H1 (cell line): ENCODE results near the gene CRBN. TPM values are rescaled to one million over a fixed set of nuclear protein-coding genes. Genes with fewer than 3 reads are reported as not detected.

ENCODE experiments used
- CTCF ChIA-PET: fragments of 300-600 bp; sonication (Branson Sonifier 250); formaldehyde crosslinking; loops from one replicate; lab custom pipeline; 2021; ENCODE audit not compliant: partially characterized antibody; lab: Charles Lee
- POLR2A ChIA-PET: fragments of 300-600 bp; sonication (Branson Sonifier 250); formaldehyde crosslinking; loops from one replicate; lab custom pipeline; 2021; ENCODE audit warnings: inconsistent platforms; ENCODE audit not compliant: partially characterized antibody; lab: Charles Lee
- DNase-seq, 2 experiments: peaks; one replicate each; pipeline versions ENCODE4 v3.0.0 to v3.0.0-alpha.2; 2010 to 2022; ENCODE audit warnings: low spot score in 2 of 2, low read depth in 1 of 2, mixed read lengths in 1 of 2
- FAIRE-seq: peaks from 2 replicates; lab custom pipeline; 2011; peaks lifted over from hg19 to GRCh38; lab: Jason Lieb, UNC
- H2AFZ ChIP-seq: 2 replicates; pipeline ENCODE4 v1.8.1; 2012; ENCODE audit warnings: low read length, inconsistent platforms
- H2AK5ac ChIP-seq: 2 replicates; pipeline ENCODE4 v1.6.1; 2013; ENCODE audit warnings: low read depth, low read length
- H2BK120ac ChIP-seq: replicated peaks from 2 replicates; pipeline ENCODE3; 2013; ENCODE audit warnings: low read depth, low read length, inconsistent platforms
- H2BK12ac ChIP-seq: 2 replicates; pipeline ENCODE4 v1.6.1; 2013; ENCODE audit warnings: low read depth, low read length
- H2BK15ac ChIP-seq: 2 replicates; pipeline ENCODE4 v1.6.1; 2013; ENCODE audit warnings: low read length
- H2BK20ac ChIP-seq: 2 replicates; pipeline ENCODE4 v1.6.1; 2013; ENCODE audit warnings: low read length
- H2BK5ac ChIP-seq: 2 replicates; pipeline ENCODE4 v1.6.1; 2013; ENCODE audit warnings: low read depth, low read length
- H3K14ac ChIP-seq: 2 replicates; pipeline ENCODE4 v1.6.1; 2013; ENCODE audit warnings: inconsistent platforms; ENCODE audit not compliant: insufficient read length
- H3K18ac ChIP-seq: 2 replicates; pipeline ENCODE4 v1.6.1; 2013; ENCODE audit warnings: low read length; ENCODE audit errors: extremely low read depth
- H3K23ac ChIP-seq: 2 replicates; pipeline ENCODE4 v1.6.1; 2013; ENCODE audit warnings: inconsistent platforms; ENCODE audit not compliant: insufficient read length
- H3K23me2 ChIP-seq: 2 replicates; pipeline ENCODE4 v1.6.1; 2013; ENCODE audit warnings: low read depth, low read length
- H3K27ac ChIP-seq: 2 replicates; pipeline ENCODE4 v1.6.1; 2011; ENCODE audit warnings: low read depth, low read length, inconsistent platforms
- H3K27me3 ChIP-seq, 4 experiments: replicated peaks in 1 of 4; 1 replicate in 1 of 4; 2 replicates in 3 of 4; pipeline versions ENCODE4 v1.6.1 to v1.8.1; 2011 to 2013; ENCODE audit warnings: low read length in 3 of 4, mild to moderate bottlenecking in 3 of 4, inconsistent platforms in 2 of 4, mixed read lengths in 2 of 4, moderate library complexity in 1 of 4; ENCODE audit not compliant: control insufficient read depth in 3 of 4, insufficient read depth in 3 of 4; ENCODE audit errors: extremely low read depth in 1 of 4
- H3K36me3 ChIP-seq, 4 experiments: 2 replicates each; pipeline versions ENCODE4 v1.6.1 to v1.8.1; 2011 to 2013; ENCODE audit warnings: mild to moderate bottlenecking in 4 of 4, low read length in 3 of 4, moderate library complexity in 2 of 4, control low read depth in 1 of 4, inconsistent platforms in 1 of 4; ENCODE audit not compliant: insufficient read depth in 4 of 4, control insufficient read depth in 2 of 4
- H3K4ac ChIP-seq: replicated peaks from 2 replicates; pipeline ENCODE3; 2013; ENCODE audit warnings: low read length, low read depth, mixed read lengths, inconsistent platforms; ENCODE audit not compliant: insufficient read length
- H3K4me1 ChIP-seq, 4 experiments: replicated peaks in 1 of 4; 1 replicate in 1 of 4; 2 replicates in 3 of 4; pipeline versions ENCODE4 v1.6.1 to v1.8.1; 2011 to 2013; ENCODE audit warnings: low read length in 3 of 4, inconsistent platforms in 2 of 4, mixed read lengths in 1 of 4; ENCODE audit not compliant: insufficient read depth in 4 of 4, control insufficient read depth in 3 of 4
- H3K4me2 ChIP-seq, 2 experiments: 2 replicates each; pipeline versions ENCODE4 v1.6.1 to v1.8.1; 2011 to 2013; ENCODE audit warnings: low read depth in 2 of 2, low read length in 2 of 2, control low read depth in 1 of 2, inconsistent platforms in 1 of 2, mild to moderate bottlenecking in 1 of 2; ENCODE audit not compliant: insufficient read depth in 1 of 2
- H3K4me3 ChIP-seq, 4 experiments: fragments of 200-600, 300-600 bp in 1 of 4; sonication (generic), shearing (Covaris generic), sonication (Bioruptor Twin) in 1 of 4; 2 replicates each; pipeline versions ENCODE4 v1.5.1 to v1.8.1; 2011 to 2016; ENCODE audit warnings: low read length in 4 of 4, low read depth in 3 of 4, control low read depth in 2 of 4, inconsistent platforms in 2 of 4, mild to moderate bottlenecking in 2 of 4, mixed read lengths in 1 of 4, moderate library complexity in 1 of 4; ENCODE audit not compliant: insufficient read depth in 2 of 4; ENCODE audit errors: extremely low read depth in 1 of 4
- H3K56ac ChIP-seq: replicated peaks from 2 replicates; pipeline ENCODE3; 2013; ENCODE audit warnings: low read depth, mild to moderate bottlenecking, mixed read lengths, low read length, inconsistent platforms; ENCODE audit not compliant: insufficient read length
- H3K79me1 ChIP-seq: 2 replicates; pipeline ENCODE4 v1.6.1; 2013; ENCODE audit warnings: low read depth, low read length, control low read depth
- H3K79me2 ChIP-seq, 2 experiments: 2 replicates each; pipeline versions ENCODE4 v1.6.1 to v1.8.1; 2012 to 2013; ENCODE audit warnings: low read length in 2 of 2, mild to moderate bottlenecking in 2 of 2, inconsistent platforms in 1 of 2; ENCODE audit not compliant: insufficient read depth in 2 of 2, control insufficient read depth in 1 of 2
- H3K9ac ChIP-seq, 4 experiments: replicated peaks in 1 of 4; 1 replicate in 1 of 4; 2 replicates in 3 of 4; pipeline versions ENCODE4 v1.6.1 to v1.8.1; 2011 to 2013; ENCODE audit warnings: low read depth in 3 of 4, low read length in 3 of 4, control low read depth in 2 of 4, mild to moderate bottlenecking in 2 of 4, moderate library complexity in 2 of 4, inconsistent platforms in 1 of 4; ENCODE audit errors: extremely low read depth in 1 of 4
- H3K9me3 ChIP-seq, 2 experiments: 2 replicates each; pipeline versions ENCODE4 v1.6.1 to v1.8.1; 2012 to 2013; ENCODE audit warnings: mild to moderate bottlenecking in 2 of 2, moderate library complexity in 2 of 2, control low read depth in 1 of 2, inconsistent platforms in 1 of 2, low read depth in 1 of 2, low read length in 1 of 2, mixed read lengths in 1 of 2; ENCODE audit not compliant: insufficient read depth in 2 of 2
- H4K20me1 ChIP-seq, 2 experiments: replicated peaks in 1 of 2; 2 replicates each; pipeline versions ENCODE3 to v1.8.1; 2011 to 2013; ENCODE audit warnings: inconsistent platforms in 2 of 2, low read length in 2 of 2, mild to moderate bottlenecking in 1 of 2; ENCODE audit not compliant: insufficient read depth in 2 of 2, control insufficient read depth in 1 of 2
- H4K5ac ChIP-seq: 2 replicates; pipeline ENCODE4 v1.6.1; 2013; ENCODE audit warnings: low read length, low read depth, mixed read lengths, inconsistent platforms; ENCODE audit not compliant: insufficient read length
- H4K8ac ChIP-seq: 2 replicates; pipeline ENCODE4 v1.8.0; 2013; ENCODE audit warnings: mild to moderate bottlenecking, moderate library complexity, low read length, inconsistent platforms; ENCODE audit not compliant: insufficient read depth; ENCODE audit errors: extremely low read depth
- H4K91ac ChIP-seq: replicated peaks from 2 replicates; pipeline ENCODE3; 2013; ENCODE audit warnings: low read length, mixed read lengths, inconsistent platforms; ENCODE audit not compliant: insufficient read length
- CBX5 ChIP-seq: fragments of 300-800, 300-1000 bp; sonication (generic); IDR thresholded peaks from 2 replicates; pipeline ENCODE4 v1.7.1; 2016; ENCODE audit warnings: antibody characterized with exemption, low read length, low read depth
- HDAC2 ChIP-seq, 2 experiments: fragments of 300-600 bp in 1 of 2; sonication (generic) in 1 of 2; IDR thresholded peaks; 2 replicates each; pipeline ENCODE4 v1.6.1; 2011 to 2012; ENCODE audit warnings: low read depth in 2 of 2, low read length in 2 of 2, mild to moderate bottlenecking in 2 of 2, moderate library complexity in 2 of 2, borderline replicate concordance in 1 of 2, inconsistent platforms in 1 of 2
- KDM1A ChIP-seq: fragments of 200-600, 300-600 bp; sonication (generic); IDR thresholded peaks from 2 replicates; pipeline ENCODE4 v1.7.1; 2016; ENCODE audit warnings: mild to moderate bottlenecking, low read length, borderline replicate concordance
- PHF8 ChIP-seq: fragments of 200-600 bp; sonication (generic); conservative IDR thresholded peaks from 2 replicates; pipeline ENCODE4 v1.7.1; 2012; ENCODE audit warnings: low read depth, mild to moderate bottlenecking, inconsistent platforms, low read length, moderate library complexity
- RXRA ChIP-seq: IDR thresholded peaks from 2 replicates; pipeline ENCODE4 v1.6.1; 2011; ENCODE audit warnings: low read depth, mild to moderate bottlenecking, low read length, moderate library complexity; ENCODE audit not compliant: insufficient read depth
- SP4 ChIP-seq: IDR thresholded peaks from 2 replicates; pipeline ENCODE4 v1.6.1; 2012; ENCODE audit warnings: low read length, inconsistent platforms
- SUZ12 ChIP-seq: fragments of 200-600 bp; sonication (generic); IDR thresholded peaks from 2 replicates; pipeline ENCODE4 v1.6.1; 2012; ENCODE audit warnings: mild to moderate bottlenecking, inconsistent platforms, low read length, moderate library complexity, mixed read lengths
- TAF1 ChIP-seq: IDR thresholded peaks from 2 replicates; pipeline ENCODE4 v1.6.1; 2011; ENCODE audit warnings: mild to moderate bottlenecking, low read depth, low read length
- TEAD4 ChIP-seq: IDR thresholded peaks from 2 replicates; pipeline ENCODE4 v1.6.1; 2012; ENCODE audit warnings: low read depth, low read length, inconsistent platforms, mixed read lengths
- WGBS, 2 experiments: shearing (Covaris generic) in 1 of 2; methylation state at CpG; one replicate each; pipeline versions ENCODE4 v1.1.6 to v1.1.7; 2013 to 2015; ENCODE audit warnings: low lambda C conversion rate in 2 of 2, mixed read lengths in 2 of 2, inconsistent platforms in 1 of 2, low coverage in 1 of 2, missing lambda C conversion rate in 1 of 2; ENCODE audit not compliant: insufficient replicate concordance in 2 of 2, insufficient coverage in 1 of 2, insufficient read length in 1 of 2; ENCODE audit errors: extremely low coverage in 1 of 2, missing lambda C conversion rate in 1 of 2; 5-methylcytosine and 5-hydroxymethylcytosine counted together
- polyA plus RNA-seq, 7 experiments: library from polyadenylated mRNA; depleted of rRNA in 3 of 7; stranded (reverse) in 5 of 7; unstranded in 2 of 7; fragments of >200 nt in 5 of 7; fragments of 200-250 nt in 2 of 7; gene quantifications; 1 replicate in 5 of 7; 2 replicates in 1 of 7; 4 replicates in 1 of 7; pipeline versions ENCODE4 v1.2.1 to v1.2.3, GENCODE V29; 2011 to 2013; ENCODE audit warnings: missing spikeins in 2 of 7, mixed read lengths in 2 of 7
- total RNA-seq: library from RNA; stranded (reverse); fragmentation: NEBNext Ultra II Directional; extraction: Animal tissue kit (Norgen Biotek cat#: 25700); gene quantifications from 2 replicates; pipeline ENCODE4 v1.2.1, GENCODE V29; 2021
- TF ChIP-seq, protein P1 (sequence below): IDR thresholded peaks from 2 replicates; pipeline ENCODE4 v1.6.1; 2011; ENCODE audit warnings: low read depth, mild to moderate bottlenecking, low read length; ENCODE audit not compliant: insufficient read depth

Gene CRBN
- total and polyA plus RNA-seq, 2 of the 8 experiments (the other 6 are each of a cell fraction or from before 2014, with no cell fraction given), result 13.4 to 30.3 TPM

DNA sequence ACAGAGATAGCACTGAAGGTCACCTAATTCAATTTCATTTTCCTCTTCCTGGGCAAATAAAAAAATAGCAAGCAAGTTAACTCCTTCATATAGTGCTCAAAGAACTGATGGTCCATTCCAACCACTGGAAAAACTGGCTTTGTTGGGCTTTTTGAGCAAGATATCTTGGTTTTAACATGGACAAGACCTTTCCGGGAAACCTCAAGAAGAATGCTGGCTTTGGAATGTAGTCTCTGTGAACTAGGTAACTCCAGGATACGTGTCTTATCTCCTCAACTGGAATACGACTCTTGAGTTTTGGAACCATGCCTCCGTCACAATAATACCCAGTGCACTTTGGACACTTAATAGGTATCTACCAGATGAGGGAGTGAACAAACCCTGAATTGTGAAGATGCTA is 36.9 kb upstream of the CRBN start:
- Histone ChIP-seq H4K5ac (no peak overlapping the region), H2BK5ac (no peak overlapping the region), H4K20me1 (no peaks in the 10 kb centered on the region), H2BK15ac (no peak overlapping the region), H3K27me3 (no peaks in the 10 kb centered on the region), H2BK20ac (no peak overlapping the region), H4K91ac (no peak overlapping the region), H2BK12ac (no peak overlapping the region), H2AFZ (no peak overlapping the region), H3K56ac (no peak overlapping the region), H3K79me2 (no peaks in the 10 kb centered on the region), H2AK5ac (no peak overlapping the region), H4K8ac (no peak overlapping the region), H3K4me3 (no peak overlapping the region), H3K9me3 (no peaks in the 10 kb centered on the region), H3K36me3 (no peaks in the 10 kb centered on the region), H3K23me2 (no peaks in the 10 kb centered on the region), H3K23ac (no peak overlapping the region), H3K4ac (no peak overlapping the region), H3K27ac (no peak overlapping the region), H3K9ac (no peak overlapping the region), H3K4me2 (no peak overlapping the region), H2BK120ac (no peak overlapping the region), H3K14ac (no peak overlapping the region), H3K79me1 (no peaks in the 10 kb centered on the region), H3K4me1 (no peaks in the 10 kb centered on the region), H3K18ac (no peak overlapping the region)
- DNase-seq (no peak), FAIRE-seq (no peak)
- WGBS, 2 experiments, result 93% methylated on average over 4 of the region's 4 CpGs; no CpG with 5 or more reads in 1 of the 2 experiments
- TF ChIP-seq CBX5, result no peak
- TF ChIP-seq TAF1, result no peak
- TF ChIP-seq PHF8, result no peak
- TF ChIP-seq, protein P1, sequence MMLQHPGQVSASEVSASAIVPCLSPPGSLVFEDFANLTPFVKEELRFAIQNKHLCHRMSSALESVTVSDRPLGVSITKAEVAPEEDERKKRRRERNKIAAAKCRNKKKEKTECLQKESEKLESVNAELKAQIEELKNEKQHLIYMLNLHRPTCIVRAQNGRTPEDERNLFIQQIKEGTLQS, result no peak
- TF ChIP-seq HDAC2 (IDR thresholded peaks at IDR 0.05; ENCODE audit: borderline replicate concordance in 1 of 2, low read depth in 2 of 2, low read length in 2 of 2), result no peak
- no peak for TF ChIP-seq SUZ12
- no peak for TF ChIP-seq TEAD4
- TF ChIP-seq KDM1A, result no peak
- TF ChIP-seq RXRA, result no peak
- TF ChIP-seq SP4, result no peak
- CTCF ChIA-PET, result interaction anchor here (0.6 to 0.7 kb wide), 2 partner anchors 30 to 573 kb away, joined by 3 read pairs; no protein-coding TSS in a partner anchor
- POLR2A ChIA-PET, result no interaction called here
